SK-N-SH treated with all-trans-retinoic acid at 6 μM for 48 hours (cell line): ENCODE data around the gene CYBC1.

ENCODE experiments used
- ATAC-seq: fragments of 200-7000 bp; cut with Tn5 transposase; 3 replicates; pipeline ENCODE4 v1.9.1; 2020; ENCODE audit warnings: mild to moderate bottlenecking, moderate library complexity
- ARNTL ChIP-seq: fragments of 450-650 bp; formaldehyde crosslinking; IDR thresholded peaks from 2 replicates; pipeline ENCODE4 v1.5.0; 2020; ENCODE audit warnings: low read depth, mild to moderate bottlenecking, moderate library complexity, borderline replicate concordance
- CREB5 ChIP-seq: fragments of 250-450 bp; sonication (Bioruptor Pico); IDR thresholded peaks from 2 replicates; pipeline ENCODE4 v1.5.1; 2020; ENCODE audit warnings: low read depth, mild to moderate bottlenecking, moderate library complexity
- CSDC2 ChIP-seq: fragments of 250-450 bp; sonication (Bioruptor Pico); IDR thresholded peaks from 2 replicates; pipeline ENCODE4 v1.5.0; 2020; ENCODE audit warnings: mild to moderate bottlenecking, moderate library complexity
- CSRNP3 ChIP-seq: fragments of 250-450 bp; sonication (Bioruptor Pico); IDR thresholded peaks from 2 replicates; pipeline ENCODE4 v1.5.1; 2021; ENCODE audit warnings: mild to moderate bottlenecking, moderate library complexity
- ESRRG ChIP-seq: fragments of 250-450 bp; sonication (Bioruptor Pico); IDR thresholded peaks from 2 replicates; pipeline ENCODE4 v1.6.1; 2021; ENCODE audit warnings: mild to moderate bottlenecking
- GLIS3 ChIP-seq: fragments of 250-450 bp; sonication (Bioruptor Pico); IDR thresholded peaks from 2 replicates; pipeline ENCODE4 v1.5.0; 2020; ENCODE audit warnings: mild to moderate bottlenecking, moderate library complexity
- ISL1 ChIP-seq: fragments of 250-450 bp; sonication (Bioruptor Pico); IDR thresholded peaks from 2 replicates; pipeline ENCODE4 v2.1.2; 2022; ENCODE audit warnings: mild to moderate bottlenecking, moderate library complexity
- OSR1 ChIP-seq: fragments of 250-450 bp; sonication (Bioruptor Pico); IDR thresholded peaks from 2 replicates; pipeline ENCODE4 v1.8.0; 2022; ENCODE audit warnings: moderate library complexity, mild to moderate bottlenecking, inconsistent platforms
- PATZ1 ChIP-seq: fragments of 250-450 bp; sonication (Bioruptor Pico); IDR thresholded peaks from 2 replicates; pipeline ENCODE4 v1.8.0; 2020; ENCODE audit warnings: mild to moderate bottlenecking, moderate library complexity, borderline replicate concordance
- POU6F1 ChIP-seq: fragments of 250-450 bp; sonication (Bioruptor Pico); IDR thresholded peaks from 2 replicates; pipeline ENCODE4 v1.8.0; 2021; ENCODE audit warnings: low read depth, mild to moderate bottlenecking, moderate library complexity, borderline replicate concordance
- PPARA ChIP-seq: fragments of 250-450 bp; sonication (Bioruptor Pico); IDR thresholded peaks from 2 replicates; pipeline ENCODE4 v1.5.0; 2020; ENCODE audit warnings: mild to moderate bottlenecking, borderline replicate concordance
- RARB ChIP-seq: fragments of 250-450 bp; sonication (Bioruptor Pico); IDR thresholded peaks from 2 replicates; pipeline ENCODE4 v1.8.0; 2021; ENCODE audit warnings: mild to moderate bottlenecking, moderate library complexity
- SNAI2 ChIP-seq: fragments of 250-450 bp; sonication (Bioruptor Pico); IDR thresholded peaks from 2 replicates; pipeline ENCODE4 v1.5.0; 2020; ENCODE audit warnings: mild to moderate bottlenecking, moderate library complexity
- TCF4 ChIP-seq: fragments of 250-450 bp; sonication (Bioruptor Pico); IDR thresholded peaks from 2 replicates; pipeline ENCODE4 v1.8.0; 2021; ENCODE audit warnings: mild to moderate bottlenecking, moderate library complexity, borderline replicate concordance
- TSHZ2 ChIP-seq: fragments of 250-450 bp; sonication (Bioruptor Pico); IDR thresholded peaks from 2 replicates; pipeline ENCODE4 v1.5.0; 2020; ENCODE audit warnings: mild to moderate bottlenecking, moderate library complexity
- ZC3H10 ChIP-seq: fragments of 250-450 bp; sonication (Bioruptor Pico); IDR thresholded peaks from 2 replicates; pipeline ENCODE4 v1.5.1; 2021; ENCODE audit warnings: mild to moderate bottlenecking, moderate library complexity
- ZFP3 ChIP-seq: fragments of 250-450 bp; sonication (Bioruptor Pico); IDR thresholded peaks from 2 replicates; pipeline ENCODE4 v1.5.0; 2020; ENCODE audit warnings: mild to moderate bottlenecking, moderate library complexity
- ZNF565 ChIP-seq: fragments of 450-650 bp; formaldehyde crosslinking; conservative IDR thresholded peaks from 2 replicates; pipeline ENCODE4 v1.5.0; 2020; ENCODE audit warnings: low read depth, mild to moderate bottlenecking, moderate library complexity
- ZNF70 ChIP-seq: fragments of 450-650 bp; formaldehyde crosslinking; IDR thresholded peaks from 2 replicates; pipeline ENCODE4 v1.5.0; 2020; ENCODE audit warnings: mild to moderate bottlenecking, moderate library complexity
- ZNF8 ChIP-seq: fragments of 450-650 bp; formaldehyde crosslinking; IDR thresholded peaks from 2 replicates; pipeline ENCODE4 v1.5.0; 2020; ENCODE audit warnings: mild to moderate bottlenecking, moderate library complexity

CYBC1 gene

GRCh38 chr17:82433560-82434215 is 16.9 kb downstream of the CYBC1 start (continued):
- no peak for TF ChIP-seq ZNF70
- no peak for TF ChIP-seq SNAI2 (CRISPR knock-in tag)
- TF ChIP-seq ISL1: no peak
- TF ChIP-seq ZNF8 (CRISPR knock-in tag): no peak
- no peak for TF ChIP-seq POU6F1

GRCh38 chr17:82432017-82432416 is 18.5 kb downstream of the CYBC1 start:
- ATAC-seq: no peak
- no peak for TF ChIP-seq CSDC2 (CRISPR knock-in tag)
- TF ChIP-seq, all 23 proteins: peak for 0

GRCh38 chr17:82429824-82430223 is 20.7 kb downstream of the CYBC1 start:
- no peak for ATAC-seq

GRCh38 chr17:82428546-82428945 is 22.0 kb downstream of the CYBC1 start:
- TF ChIP-seq PATZ1 (CRISPR knock-in tag): no peak
- no peak for TF ChIP-seq ZC3H10 (CRISPR knock-in tag)
- TF ChIP-seq RARB: no peak
- no peak for TF ChIP-seq TCF4 (CRISPR knock-in tag)
- TF ChIP-seq CREB5 (CRISPR knock-in tag): no peak
- no peak for TF ChIP-seq ESRRG (CRISPR knock-in tag)
- TF ChIP-seq ZFP3 (CRISPR knock-in tag): no peak
- no peak for TF ChIP-seq ARNTL (CRISPR knock-in tag)
- no peak for TF ChIP-seq POU6F1
- TF ChIP-seq CSDC2 (CRISPR knock-in tag): no peak
- TF ChIP-seq ZNF70: no peak
- no peak for TF ChIP-seq ZNF565 (CRISPR knock-in tag)
- no peak for TF ChIP-seq PPARA (CRISPR knock-in tag)
- no peak for TF ChIP-seq ISL1
- TF ChIP-seq GLIS3 (CRISPR knock-in tag): no peak
- TF ChIP-seq OSR1 (CRISPR knock-in tag): no peak
- TF ChIP-seq CSRNP3 (CRISPR knock-in tag): no peak
- TF ChIP-seq, all 23 proteins: peak for 0
- ATAC-seq: no peak

More at GRCh38 chr17:82429824-82430223, 20.7 kb downstream of the CYBC1 start:
- TF ChIP-seq TSHZ2 (CRISPR knock-in tag): no peak
